Mucosa of rectum (tissue), 2 donors: Measurements from ENCODE around the gene PMEL.
A peak's percentile ranks its signal among the peaks of the same experiment; 100 is the strongest.

Experiments used
- H3K27ac ChIP-seq, 2 donors: one replicate each; pipeline ENCODE4 v1.7.0; 2013; ENCODE audit warnings: inconsistent platforms in 2 of 2, low read depth in 2 of 2, low read length in 2 of 2
- H3K27me3 ChIP-seq, 2 donors: one replicate each; pipeline ENCODE4 v1.7.0; 2013; ENCODE audit warnings: low read length in 2 of 2; ENCODE audit not compliant: control insufficient read depth in 2 of 2, insufficient read depth in 2 of 2
- H3K36me3 ChIP-seq, 2 donors: one replicate each; pipeline ENCODE4 v1.7.0; 2013; ENCODE audit warnings: low read length in 2 of 2; ENCODE audit not compliant: control insufficient read depth in 2 of 2, insufficient read depth in 2 of 2
- H3K4me1 ChIP-seq, 2 donors: one replicate each; pipeline ENCODE4 v1.7.0; 2013; ENCODE audit warnings: low read length in 2 of 2, mild to moderate bottlenecking in 1 of 2; ENCODE audit not compliant: control insufficient read depth in 2 of 2, insufficient read depth in 2 of 2
- H3K4me3 ChIP-seq, 2 donors: one replicate each; pipeline ENCODE4 v1.7.0; 2013; ENCODE audit warnings: low read length in 2 of 2
- H3K9ac ChIP-seq, 2 donors: one replicate each; pipeline ENCODE4 v1.7.0; 2013; ENCODE audit warnings: low read length in 2 of 2, low read depth in 1 of 2, mild to moderate bottlenecking in 1 of 2
- H3K9me3 ChIP-seq, 2 donors: one replicate each; pipeline ENCODE4 v1.7.0; 2013; ENCODE audit warnings: low read length in 2 of 2; ENCODE audit not compliant: control insufficient read depth in 2 of 2
- donor health status: healthy.
- donor health status: Normal muscosa, but diverticular disease.

PMEL gene

DNA sequence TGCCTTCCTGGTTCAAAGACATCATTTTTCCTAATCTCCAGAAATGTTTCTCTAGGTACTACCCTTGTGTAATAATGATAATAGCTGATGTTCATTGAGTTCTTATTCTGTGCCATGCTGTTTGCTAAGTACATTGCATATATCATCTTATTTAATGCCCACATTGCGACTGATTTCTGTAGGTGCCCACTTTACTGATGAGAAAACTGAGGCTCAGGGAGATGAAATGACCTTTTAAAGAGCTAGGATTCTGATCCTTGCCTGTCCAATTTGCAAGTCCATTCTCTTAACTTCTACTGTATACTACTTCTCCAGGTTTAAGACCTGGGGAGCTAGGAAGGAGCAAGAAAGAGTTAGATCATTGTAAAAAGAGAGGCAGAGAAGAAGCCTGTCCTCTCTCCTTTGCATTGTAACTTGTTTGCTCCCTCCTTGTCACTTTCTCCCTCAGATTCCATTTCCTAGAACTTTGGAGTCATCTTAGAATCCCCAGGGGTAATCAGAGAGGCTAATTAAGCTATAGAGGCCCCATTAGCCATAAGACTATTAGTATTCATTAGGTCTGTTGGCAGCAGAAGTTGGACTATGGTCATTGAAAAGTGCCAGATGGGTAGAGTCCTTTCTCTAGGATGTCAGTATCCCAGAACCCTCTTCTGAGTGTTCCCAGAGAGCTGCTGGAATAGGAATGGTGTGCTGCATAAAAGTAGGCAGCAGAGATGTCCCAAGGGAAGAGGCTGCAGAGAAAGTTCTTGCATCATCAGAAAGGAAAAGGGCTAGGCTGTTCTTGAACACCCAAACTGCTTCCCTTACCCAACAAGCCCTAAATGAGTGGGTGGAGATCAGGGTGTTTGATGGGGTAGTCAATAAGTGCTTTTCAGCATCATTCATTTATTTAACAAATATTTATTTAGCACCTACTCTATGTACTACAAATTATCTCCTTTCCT, 31.8 kb downstream of the PMEL start:
- H3K9me3 ChIP-seq = no peaks in the 10 kb centered on the region
- H3K4me3 ChIP-seq = peak overlapping the region; percentile 1 to 89
- H3K4me1 ChIP-seq = peaks cover 39 to 46% of the 10 kb centered on the region in 2 donors
- H3K36me3 ChIP-seq = peaks cover 20 to 30% of the 10 kb centered on the region in 2 donors
- H3K9ac ChIP-seq = no peak overlapping the region
- peak overlapping the region; percentile 48 to 99 for H3K27ac ChIP-seq
- H3K27me3 ChIP-seq = no peaks in the 10 kb centered on the region

DNA sequence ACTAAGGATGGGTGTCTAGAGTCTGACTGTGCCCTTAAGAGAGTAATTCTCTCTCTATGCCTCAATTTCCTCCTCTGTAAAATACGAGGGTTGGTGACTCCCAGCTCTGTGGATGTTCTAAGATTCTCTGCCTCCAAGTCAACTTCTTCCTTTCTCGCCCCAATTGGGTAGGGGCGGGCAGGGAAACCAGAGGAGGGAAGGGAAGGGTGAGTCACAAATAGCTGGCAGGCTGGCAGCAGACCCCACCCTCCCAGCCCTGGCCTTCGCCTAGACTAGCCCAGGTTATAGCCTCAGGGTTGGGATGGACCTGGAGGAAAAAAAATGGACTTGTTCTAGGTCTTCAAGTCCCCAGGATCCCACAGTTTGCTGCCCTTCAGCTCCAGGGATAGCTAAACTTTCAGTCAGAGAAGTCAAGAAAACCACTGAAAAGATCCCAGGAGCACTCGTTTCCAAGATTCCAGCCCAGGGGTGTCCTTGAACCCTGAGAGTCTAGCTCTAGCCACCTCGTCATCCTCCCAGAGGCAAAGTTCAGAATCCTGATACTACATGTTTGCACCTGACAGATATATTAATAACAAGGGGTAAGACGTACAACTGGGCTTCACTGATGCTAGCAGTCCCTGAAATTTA, 32.6 kb downstream of the PMEL start:
- Histone ChIP-seq H3K9ac (peak overlapping the region; percentile 94 to 96), H3K9me3 (no peaks in the 10 kb centered on the region), H3K4me1 (peaks cover 45 to 49% of the 10 kb centered on the region in 2 donors), H3K36me3 (peaks cover 12 to 23% of the 10 kb centered on the region in 2 donors), H3K27ac (peak overlapping the region; percentile 99), H3K27me3 (no peaks in the 10 kb centered on the region), H3K4me3 (peak overlapping the region; percentile 89 to 96)

DNA sequence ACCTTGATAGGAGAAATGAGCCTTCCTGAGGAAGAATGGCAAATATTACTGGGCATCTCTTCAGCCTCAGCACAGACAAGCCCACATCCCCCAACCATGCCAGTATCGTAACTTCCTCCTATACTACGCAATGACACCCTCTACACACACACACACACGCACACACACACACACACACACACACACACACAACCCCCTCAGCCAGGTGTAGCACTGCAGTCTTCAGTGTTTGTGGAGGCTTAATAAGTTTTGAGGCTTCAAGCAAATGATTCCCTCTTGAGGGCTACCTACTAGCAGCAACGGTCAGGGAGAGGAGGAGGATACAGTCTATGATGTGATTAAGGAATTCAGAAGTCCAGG, 33.3 kb downstream of the PMEL start:
- Histone ChIP-seq H3K4me3 (peak overlapping the region; percentile 89 to 96), H3K27me3 (no peaks in the 10 kb centered on the region), H3K9ac (peak overlapping the region; percentile 94 to 96), H3K4me1 (peaks cover 45 to 54% of the 10 kb centered on the region in 2 donors), H3K36me3 (peaks cover 8 to 16% of the 10 kb centered on the region in 2 donors), H3K9me3 (no peaks in the 10 kb centered on the region), H3K27ac (peak overlapping the region; percentile 99)

DNA sequence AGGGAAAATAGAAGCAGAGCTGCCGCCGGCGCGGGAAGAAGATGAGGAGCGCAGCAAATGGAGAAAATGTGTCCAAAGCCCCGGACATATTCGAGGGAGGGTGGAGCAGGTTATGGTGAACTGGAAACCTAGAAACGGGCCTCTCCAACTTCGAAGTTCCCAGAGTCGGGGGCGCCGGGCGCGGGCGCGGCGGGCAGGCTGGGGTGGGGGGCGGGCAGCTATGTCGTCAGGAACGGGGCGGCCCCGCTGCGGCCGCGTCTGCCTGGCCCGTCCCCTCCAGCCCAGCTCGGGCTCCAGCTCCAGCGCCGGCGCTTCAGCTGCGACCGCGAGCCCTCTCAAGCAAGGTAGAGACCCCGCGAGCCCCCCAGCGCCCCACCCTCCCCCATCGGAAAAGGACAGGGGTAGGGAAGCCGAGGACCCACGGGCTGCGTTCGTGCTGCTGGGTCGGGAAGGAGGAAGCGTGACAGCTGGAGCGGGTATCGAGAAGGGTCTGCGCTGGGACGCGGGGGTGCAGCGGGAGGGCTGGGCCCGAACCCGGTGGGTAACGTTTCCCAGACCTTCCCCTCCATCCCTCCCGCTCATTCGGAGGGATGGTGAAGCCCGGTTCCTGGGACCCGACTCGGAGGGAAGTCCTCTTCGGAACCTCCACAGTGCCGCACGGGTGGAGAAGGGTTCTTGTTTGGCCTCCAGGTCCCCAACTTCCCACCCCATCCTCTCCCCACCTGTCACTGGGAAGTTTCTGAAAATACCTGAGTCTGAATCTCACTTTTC, 33.9 kb downstream of the PMEL start:
- Histone ChIP-seq H3K27me3 (no peaks in the 10 kb centered on the region), H3K36me3 (peaks cover 5 to 10% of the 10 kb centered on the region in 2 donors), H3K9ac (peak overlapping the region; percentile 94 to 96), H3K4me3 (peak overlapping the region; percentile 89 to 96), H3K9me3 (no peaks in the 10 kb centered on the region), H3K27ac (peak overlapping the region; percentile 99), H3K4me1 (peaks cover 45 to 54% of the 10 kb centered on the region in 2 donors)

DNA sequence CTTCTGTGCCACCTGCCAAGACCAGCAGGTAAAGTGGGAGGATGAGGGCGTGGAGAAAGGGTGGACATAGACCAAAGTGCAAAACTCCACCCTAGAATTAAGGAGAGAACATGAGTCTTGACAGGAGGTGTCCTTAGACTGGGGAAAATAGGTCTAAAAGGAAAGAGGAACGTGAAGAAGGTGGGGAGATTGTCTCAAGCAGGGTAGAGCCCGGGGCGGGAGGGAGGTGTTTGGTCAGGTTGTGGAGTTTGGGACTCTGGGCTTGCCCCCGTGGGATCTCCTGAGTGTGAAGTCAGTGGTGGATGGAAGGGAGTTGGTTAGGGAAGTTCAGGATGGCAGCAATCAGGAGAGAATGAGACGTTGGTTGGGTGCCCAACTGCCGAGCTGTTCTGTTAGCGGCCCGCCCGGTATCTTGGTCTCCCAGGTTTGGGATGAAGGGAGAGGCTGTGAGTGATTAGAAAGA, 34.5 kb downstream of the PMEL start:
- Histone ChIP-seq H3K9me3 (no peaks in the 10 kb centered on the region), H3K9ac (peak overlapping the region; percentile 93 to 96), H3K27ac (peak overlapping the region; percentile 99), H3K4me3 (peak overlapping the region; percentile 88 to 96), H3K4me1 (peaks cover 47 to 55% of the 10 kb centered on the region in 2 donors), H3K27me3 (no peaks in the 10 kb centered on the region), H3K36me3 (peaks cover 0 to 6% of the 10 kb centered on the region in 2 donors)

DNA sequence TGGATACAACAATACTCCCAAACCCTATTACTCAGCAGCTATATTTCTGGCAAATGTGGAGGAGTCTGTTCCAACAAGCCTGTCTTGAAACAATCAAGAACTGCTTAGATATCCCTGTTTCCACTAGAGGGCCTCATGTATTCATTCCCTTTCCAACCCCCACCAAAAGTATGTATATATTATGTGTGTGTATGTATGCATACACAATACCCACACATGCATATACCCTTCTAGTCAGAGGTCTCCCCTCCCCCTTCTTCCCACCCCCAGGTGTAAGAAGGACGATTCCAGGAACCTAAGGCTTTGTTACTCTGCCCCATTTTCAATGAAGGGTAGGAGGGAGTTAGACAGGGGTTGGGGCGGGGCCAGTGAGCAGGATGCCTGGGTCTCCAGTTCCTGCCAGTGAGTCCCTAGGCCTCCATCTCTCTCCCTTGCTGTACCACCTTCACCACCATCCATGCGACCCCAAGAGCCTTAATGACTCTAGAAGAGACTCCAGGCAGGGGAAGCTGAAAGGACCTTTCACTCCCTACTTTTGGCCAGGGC, 35.0 kb downstream of the PMEL start, which contains the start of gene DGKA:
DGKA (plus strand) TSS at position 392 of the 546 bp plus-strand sequence. CDS start 5,342 bp downstream, outside the sequence.
- Histone ChIP-seq H3K9ac (peak within 1 kb of the TSS; percentile 94 to 96), H3K9me3 (no peaks in the 10 kb centered on the region), H3K4me3 (peak within 1 kb of the TSS; percentile 89 to 96), H3K4me1 (peaks cover 52 to 60% of the 10 kb centered on the region in 2 donors), H3K36me3 (peaks cover 0 to 3% of the 10 kb centered on the region in 2 donors), H3K27ac (peak within 1 kb of the TSS; percentile 99), H3K27me3 (no peaks in the 10 kb centered on the region)

DNA sequence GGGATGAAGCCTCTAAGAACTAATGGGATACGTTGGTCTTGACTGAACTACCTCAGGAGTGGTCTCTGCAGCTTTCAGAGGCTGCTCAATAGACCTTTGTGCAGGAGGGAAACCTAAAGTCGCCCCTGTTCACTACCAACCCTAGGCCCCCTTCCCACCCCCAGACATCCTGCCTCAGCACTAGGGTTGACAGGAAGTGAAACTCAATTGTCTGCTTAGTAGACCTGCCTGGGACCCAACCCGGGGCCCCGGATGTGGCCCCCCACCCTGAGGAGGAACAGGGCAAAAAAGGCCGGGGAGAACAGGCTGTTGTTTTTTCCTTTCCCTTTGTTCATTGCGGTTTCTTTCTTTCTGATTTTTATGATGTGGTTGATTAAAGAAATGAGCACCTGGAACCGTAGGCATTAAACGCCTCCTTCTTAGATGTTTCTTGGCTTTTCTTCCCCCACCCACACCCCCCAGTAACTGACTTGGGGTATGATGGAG, 36.5 kb downstream of the PMEL start:
- H3K4me1 ChIP-seq = peaks cover 50 to 58% of the 10 kb centered on the region in 2 donors
- H3K36me3 ChIP-seq = peaks cover 0 to 4% of the 10 kb centered on the region in 2 donors
- no peaks in the 10 kb centered on the region for H3K9me3 ChIP-seq
- H3K9ac ChIP-seq = peak overlapping the region; percentile 1 to 40
- peak overlapping the region; percentile 99 for H3K27ac ChIP-seq
- no peaks in the 10 kb centered on the region for H3K27me3 ChIP-seq
- H3K4me3 ChIP-seq = peak overlapping the region in 1 of 2 donors; percentile 20

DNA sequence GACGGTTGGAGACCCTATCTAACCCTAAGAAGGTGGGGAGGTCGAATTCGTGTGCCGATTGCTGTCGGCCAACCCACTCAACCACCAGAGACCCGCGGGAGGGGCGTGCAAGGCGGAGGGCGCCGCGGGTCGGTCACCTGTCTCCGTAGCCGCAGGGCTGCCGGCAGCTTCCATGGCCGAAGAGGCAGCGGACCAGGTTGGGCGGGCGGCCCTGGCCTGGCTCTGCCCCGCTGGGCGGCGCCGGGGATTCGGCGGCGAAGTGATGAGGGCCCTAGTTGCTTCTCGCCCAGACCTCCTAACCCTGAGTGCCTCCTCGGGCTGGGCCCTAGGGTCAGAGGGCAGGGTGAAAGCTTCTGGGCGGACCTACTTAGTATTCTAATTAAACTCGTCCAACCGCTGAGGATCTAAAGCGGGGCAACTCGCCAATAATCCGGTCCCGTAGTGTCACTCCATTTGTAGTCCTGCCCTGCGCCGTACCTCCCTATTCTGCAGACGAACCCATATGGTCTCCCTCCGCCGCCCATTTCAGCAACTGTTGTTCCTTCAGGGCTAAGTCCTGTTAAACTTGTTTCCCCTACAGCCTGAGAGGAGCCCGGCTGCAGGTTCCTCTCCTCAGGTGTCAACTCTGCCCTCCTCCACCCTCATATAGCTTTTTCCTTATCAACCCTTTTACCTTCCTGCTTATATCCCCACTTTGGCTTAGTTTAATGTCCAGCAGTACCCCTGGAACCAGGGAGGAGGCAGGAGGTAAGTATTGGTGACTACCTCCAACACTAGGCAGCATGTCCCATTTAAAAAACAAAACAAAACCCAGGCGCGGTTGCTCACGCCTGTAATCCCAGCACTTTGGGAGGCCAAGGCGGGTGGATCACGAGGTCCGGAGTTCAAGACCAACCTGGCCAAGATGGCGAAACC, 38.0 kb downstream of the PMEL start, which contains the start of gene PYM1:
PYM1 (minus strand) TSS at position 307 of the 915 bp plus-strand sequence; CDS start at position 174, 133 bp downstream.
- H3K4me3 ChIP-seq = peak within 1 kb of the TSS; percentile 98 to 99
- H3K27me3 ChIP-seq = no peaks in the 10 kb centered on the region
- peak within 1 kb of the TSS; percentile 99 for H3K9ac ChIP-seq
- H3K4me1 ChIP-seq = peaks cover 44 to 46% of the 10 kb centered on the region in 2 donors
- H3K36me3 ChIP-seq = peaks cover 4% of the 10 kb centered on the region in 2 donors
- H3K9me3 ChIP-seq = no peaks in the 10 kb centered on the region
- peak within 1 kb of the TSS; percentile 99 for H3K27ac ChIP-seq
